GM23248 (cell line): ENCODE results near the gene TMEM259. TPM values are rescaled to one million over a fixed set of nuclear protein-coding genes. Genes with fewer than 3 reads are reported as not detected.

Experiments
- DNase-seq: peaks from one replicate; pipeline ENCODE4 v3.0.0-alpha.2; 2015
- H2AFZ ChIP-seq: fragments of 200-600 bp; sonication (generic); 2 replicates; pipeline ENCODE4 v1.6.1; 2016; ENCODE audit warnings: antibody characterized with exemption
- H3F3A ChIP-seq: fragments of 200-600 bp; sonication (generic); 2 replicates; pipeline ENCODE4 v1.6.1; 2016; ENCODE audit warnings: mild to moderate bottlenecking, antibody characterized with exemption, mixed run types; ENCODE audit not compliant: insufficient read depth
- H3K27ac ChIP-seq: fragments of 200-600 bp; sonication (generic); 2 replicates; pipeline ENCODE4 v1.5.1; 2016; ENCODE audit warnings: mild to moderate bottlenecking
- H3K27me3 ChIP-seq: fragments of 200-600 bp; sonication (generic); replicated peaks from 2 replicates; pipeline ENCODE4 v1.6.1; 2016; ENCODE audit warnings: mild to moderate bottlenecking; ENCODE audit not compliant: insufficient read depth
- H3K36me3 ChIP-seq: fragments of 200-600 bp; sonication (generic); 2 replicates; pipeline ENCODE4 v1.6.1; 2016; ENCODE audit warnings: low read depth, mild to moderate bottlenecking
- H3K4me1 ChIP-seq: fragments of 200-600 bp; sonication (generic); 2 replicates; pipeline ENCODE4 v1.6.1; 2016; ENCODE audit warnings: mild to moderate bottlenecking; ENCODE audit not compliant: insufficient read depth
- H3K4me2 ChIP-seq: fragments of 200-600 bp; sonication (generic); one replicate; pipeline ENCODE4 v1.6.1; 2016; ENCODE audit warnings: mild to moderate bottlenecking; ENCODE audit not compliant: unreplicated experiment
- H3K4me3 ChIP-seq: fragments of 200-600 bp; sonication (generic); 2 replicates; pipeline ENCODE4 v1.5.1; 2016; ENCODE audit warnings: mild to moderate bottlenecking
- H3K79me2 ChIP-seq: fragments of 200-600 bp; sonication (generic); 2 replicates; pipeline ENCODE4 v1.6.1; 2016; ENCODE audit warnings: mild to moderate bottlenecking; ENCODE audit not compliant: insufficient read depth
- H3K9ac ChIP-seq: fragments of 200-600 bp; sonication (generic); 2 replicates; pipeline ENCODE4 v1.6.1; 2016; ENCODE audit warnings: mild to moderate bottlenecking
- H3K9me2 ChIP-seq: fragments of 200-600 bp; sonication (generic); 2 replicates; pipeline ENCODE4 v1.6.1; 2016; ENCODE audit warnings: mixed run types, mild to moderate bottlenecking, moderate library complexity; ENCODE audit not compliant: insufficient read depth
- H3K9me3 ChIP-seq: fragments of 200-600 bp; sonication (generic); one replicate; pipeline ENCODE4 v1.6.1; 2017; ENCODE audit warnings: low read depth
- H4K20me1 ChIP-seq: fragments of 200-600 bp; sonication (generic); 2 replicates; pipeline ENCODE4 v1.6.0; 2016; ENCODE audit not compliant: insufficient read depth
- EZH2 ChIP-seq: fragments of 200-600 bp; sonication (generic); IDR thresholded peaks from 2 replicates; pipeline ENCODE4 v1.6.1; 2018; ENCODE audit warnings: antibody characterized with exemption, mild to moderate bottlenecking; ENCODE audit not compliant: insufficient read depth, poor library complexity, severe bottlenecking
- EZH2phosphoT487 ChIP-seq: fragments of 200-600 bp; sonication (generic); IDR thresholded peaks from 2 replicates; pipeline ENCODE4 v1.6.1; 2018; ENCODE audit warnings: antibody characterized with exemption, moderate library complexity, mild to moderate bottlenecking, low read depth; ENCODE audit not compliant: insufficient read depth
- WGBS, 2 experiments: methylation state at CpG; one replicate each; pipeline ENCODE4 v1.1.6; 2015 to 2017; ENCODE audit warnings: low lambda C conversion rate in 2 of 2, low coverage in 1 of 2; ENCODE audit errors: missing lambda C conversion rate in 2 of 2; 5-methylcytosine and 5-hydroxymethylcytosine counted together
- in situ Hi-C: fragments of 300-500 bp; cut with MboI; formaldehyde crosslinking; loops from 2 replicates; pipeline ENCODE4 v1.15.0; 2020
- polyA plus RNA-seq: library from polyadenylated mRNA; unstranded; fragments of >200 nt; fragmentation: Nextera tagmentation; extraction: Ambion mirVana; gene quantifications from 2 replicates; pipeline ENCODE4 v1.2.1, GENCODE V29; 2016
- total RNA-seq: library from RNA; depleted of rRNA; stranded (reverse); fragments of >200 nt; shearing (Covaris generic); gene quantifications from 2 replicates; pipeline ENCODE4 v1.2.3, GENCODE V29; 2014

Gene TMEM259
- total and polyA plus RNA-seq, 2 experiments from 2014 or later = 79.7 to 132 TPM

GRCh38 chr19:1008268-1009040 is 12.5 kb downstream of the TMEM259 start:
- Histone ChIP-seq H3F3A (no peaks in the 10 kb centered on the region), H2AFZ (no peak overlapping the region), H3K4me1 (no peaks in the 10 kb centered on the region), H3K4me2 (no peak overlapping the region), H3K79me2 (peaks cover 18% of the 10 kb centered on the region), H3K4me3 (no peak overlapping the region), H3K27ac (no peak overlapping the region), H4K20me1 (no peaks in the 10 kb centered on the region), H3K9me2 (no peaks in the 10 kb centered on the region), H3K36me3 (no peaks in the 10 kb centered on the region), H3K9me3 (no peaks in the 10 kb centered on the region), H3K27me3 (no peaks in the 10 kb centered on the region), H3K9ac (no peak overlapping the region)
- DNase-seq = no peak
- in situ Hi-C loops = no loop called here
- 91 to 98% methylated on average over 23 to 45 of the region's 45 CpGs for WGBS, 2 experiments
- TF ChIP-seq EZH2phosphoT487 (no peak), EZH2 (no peak)

GRCh38 chr19:1007399-1008251 is 13.3 kb downstream of the TMEM259 start:
- Histone ChIP-seq H2AFZ (no peak overlapping the region), H3K79me2 (peaks cover 9% of the 10 kb centered on the region; the same call in 1 of the 2 replicates), H3K9me2 (no peaks in the 10 kb centered on the region), H4K20me1 (no peaks in the 10 kb centered on the region), H3K4me2 (no peak overlapping the region), H3K4me3 (no peak overlapping the region), H3K27me3 (no peaks in the 10 kb centered on the region), H3K9me3 (no peaks in the 10 kb centered on the region), H3K4me1 (no peaks in the 10 kb centered on the region), H3F3A (no peaks in the 10 kb centered on the region), H3K36me3 (no peaks in the 10 kb centered on the region), H3K27ac (no peak overlapping the region), H3K9ac (no peak overlapping the region)
- in situ Hi-C loops = no loop called here
- no peak for DNase-seq
- WGBS, 2 experiments = 87 to 88% methylated on average over 30 to 71 of the region's 73 CpGs
- TF ChIP-seq EZH2phosphoT487 (no peak), EZH2 (no peak)

GRCh38 chr19:1006711-1007398 is 14.1 kb downstream of the TMEM259 start:
- Histone ChIP-seq H3K36me3 (no peaks in the 10 kb centered on the region), H3K9ac (no peak overlapping the region), H3K27ac (no peak overlapping the region), H2AFZ (no peak overlapping the region), H3K4me2 (no peak overlapping the region), H3K27me3 (no peaks in the 10 kb centered on the region), H3K9me3 (no peaks in the 10 kb centered on the region), H3K4me3 (no peak overlapping the region), H3K4me1 (no peaks in the 10 kb centered on the region), H3F3A (no peaks in the 10 kb centered on the region), H3K9me2 (no peaks in the 10 kb centered on the region), H3K79me2 (0 out of 2 replicates have a peak, but pooled peaks cover 2% of the 10 kb centered on the region), H4K20me1 (no peaks in the 10 kb centered on the region)
- WGBS, 2 experiments = 67 to 68% methylated on average over 25 to 27 of the region's 27 CpGs
- in situ Hi-C loops = no loop called here
- DNase-seq = no peak
- TF ChIP-seq EZH2 (no peak), EZH2phosphoT487 (no peak)
